ENCODE results near the gene PSMD7. TPM values are rescaled to one million over a fixed set of nuclear protein-coding genes. Genes with fewer than 3 reads are reported as not detected.
"Not testable (repeated sequence)": the region's sequence is repeated elsewhere in the genome, so short reads cannot be mapped to it uniquely, and the experiment has no call there.

PSMD7 gene
- total RNA-seq, 1 donor from 2014 or later, result 86.1 TPM

DNA sequence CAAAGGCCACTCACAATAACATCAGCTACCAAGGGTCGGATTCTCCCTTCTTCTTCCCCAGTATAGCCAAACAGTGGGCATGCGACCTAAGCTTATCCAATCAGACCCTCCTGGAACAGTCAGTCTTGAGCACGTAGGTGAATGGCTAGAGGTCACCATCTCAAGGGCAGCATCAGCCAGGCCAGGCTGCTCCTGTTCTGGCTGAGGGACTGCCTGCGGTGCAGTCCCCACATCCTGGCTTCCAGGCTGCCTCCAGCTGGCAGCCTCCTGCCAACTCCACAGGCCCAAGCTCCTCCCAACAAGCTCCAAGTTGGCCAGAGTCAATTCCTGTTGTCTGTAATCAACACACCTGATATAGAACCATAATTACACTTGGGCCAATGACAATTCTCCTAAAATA, 56.4 kb downstream of the PSMD7 start:
- CTCF ChIA-PET, result interaction anchor here (0.6 kb wide), 1 partner anchor 78 kb away, joined by 3 read pairs; no protein-coding TSS in a partner anchor
- intact Hi-C loops (cut with micrococcal nuclease); H3K27me3 Mint-ChIP-seq; ATAC-seq (ENCODE audit: low read depth); H3K4me1 Mint-ChIP-seq; H3K9me3 Mint-ChIP-seq; H3K27ac Mint-ChIP-seq; POLR2A ChIA-PET; H3K4me3 Mint-ChIP-seq; DNase-seq: not testable (repeated sequence)
- H3K36me3 Mint-ChIP-seq (ENCODE audit: low read depth), result peaks cover 61% of the 10 kb centered on the region

Other genes starting within 250 kb of the PSMD7 start
- 10.6 and 10.8 TPM in 2 replicates for gene NPIPB15, start 79.5 kb downstream of the PSMD7 start, total RNA-seq
- gene CLEC18B, start 124.7 kb downstream of the PSMD7 start, total RNA-seq, result 0.56 and 1.3 TPM in 2 replicates

Data from activated B cell treated with CpG ODN at 0.5 μM for 24 hours (primary cell).